Activated T-helper 1 cell treated with anti-CD3 and anti-CD28 coated beads, Interleukin-12 subunit alpha, Interleukin-12 subunit beta, Interleukin-2, Interleukin-4 antibody, amounts not matched to agents 30 ng/mL and 10 ng/mL and 1 ng/mL, durations not matched to agents 14 hours and 24 hours and 36 hours (primary cell): ENCODE data around the gene LTBP2. TPM values are rescaled to one million over a fixed set of nuclear protein-coding genes. Genes with fewer than 3 reads are reported as not detected.
"Not testable (repeated sequence)": the region's sequence is repeated elsewhere in the genome, so short reads cannot be mapped to it uniquely, and the experiment has no call there.

ENCODE experiments used
- DNase-seq: peaks from one replicate; pipeline ENCODE4 v3.0.0; 2021; ENCODE audit warnings: low spot score
- H3K27ac Mint-ChIP-seq: one replicate; pipeline ENCODE4 v1.8.0; 2021; ENCODE audit warnings: mild to moderate bottlenecking, mixed read lengths
- H3K27me3 Mint-ChIP-seq: one replicate; pipeline ENCODE4 v1.8.0; 2022; ENCODE audit warnings: mild to moderate bottlenecking, moderate library complexity, mixed read lengths; ENCODE audit not compliant: insufficient read depth
- H3K36me3 Mint-ChIP-seq: one replicate; pipeline ENCODE4 v1.8.0; 2021; ENCODE audit warnings: low read depth, mixed read lengths
- H3K4me1 Mint-ChIP-seq: one replicate; pipeline ENCODE4 v1.8.0; 2021; ENCODE audit warnings: low read depth, mixed read lengths
- H3K4me3 Mint-ChIP-seq: one replicate; pipeline ENCODE4 v1.8.0; 2021; ENCODE audit warnings: mild to moderate bottlenecking, moderate library complexity, mixed read lengths
- H3K9me3 Mint-ChIP-seq: one replicate; pipeline ENCODE4 v1.8.0; 2021; ENCODE audit warnings: mixed read lengths
- intact Hi-C: fragments of 100-400 bp; cut with micrococcal nuclease; formaldehyde crosslinking; loops from one replicate; pipeline ENCODE4 v1.15.1; 2024
- total RNA-seq: library from RNA; stranded (reverse); gene quantifications from 2 replicates; pipeline ENCODE4 v1.2.3, GENCODE V29; 2022

LTBP2 gene
- total RNA-seq, 1 donor from 2014 or later, result 0.05 TPM

- no peak for DNase-seq
- Mint-ChIP-seq H3K4me3 (no peak overlapping the region), H3K4me1 (peaks cover 2% of the 10 kb centered on the region), H3K9me3 (no peaks in the 10 kb centered on the region), H3K27me3 (peaks cover 7% of the 10 kb centered on the region), H3K36me3 (no peaks in the 10 kb centered on the region), H3K27ac (no peak overlapping the region)
- intact Hi-C loops, result no loop called here
Observed at GRCh38 chr14:74538411-74539391, 73.3 kb downstream of the LTBP2 start.

GRCh38 chr14:74536336-74536735 lies 75.7 kb downstream of the LTBP2 start:
- H3K9me3 Mint-ChIP-seq, intact Hi-C loops, H3K4me1 Mint-ChIP-seq, H3K4me3 Mint-ChIP-seq, H3K36me3 Mint-ChIP-seq, H3K27me3 Mint-ChIP-seq, H3K27ac Mint-ChIP-seq, DNase-seq: not testable (repeated sequence)

GRCh38 chr14:74535756-74536325 lies 76.2 kb downstream of the LTBP2 start:
- H3K36me3 Mint-ChIP-seq, result no peaks in the 10 kb centered on the region
- no peak overlapping the region for H3K4me3 Mint-ChIP-seq
- H3K27ac Mint-ChIP-seq, result no peak overlapping the region
- H3K27me3 Mint-ChIP-seq, result peaks cover 9% of the 10 kb centered on the region
- no peak for DNase-seq
- intact Hi-C loops, result no loop called here
- peaks cover 9% of the 10 kb centered on the region for H3K4me1 Mint-ChIP-seq
- no peaks in the 10 kb centered on the region for H3K9me3 Mint-ChIP-seq

- peaks cover 9% of the 10 kb centered on the region for H3K4me1 Mint-ChIP-seq
- no peak overlapping the region for H3K4me3 Mint-ChIP-seq
- peaks cover 3% of the 10 kb centered on the region for H3K27me3 Mint-ChIP-seq
- intact Hi-C loops, result no loop called here
- H3K27ac Mint-ChIP-seq, result no peak overlapping the region
- H3K9me3 Mint-ChIP-seq, result no peaks in the 10 kb centered on the region
- no peak for DNase-seq
- H3K36me3 Mint-ChIP-seq, result no peaks in the 10 kb centered on the region
Observed at GRCh38 chr14:74533576-74533975, 78.5 kb downstream of the LTBP2 start.

- Mint-ChIP-seq H3K4me3 (no peak overlapping the region), H3K27ac (no peak overlapping the region), H3K9me3 (no peaks in the 10 kb centered on the region), H3K36me3 (no peaks in the 10 kb centered on the region), H3K4me1 (peaks cover 9% of the 10 kb centered on the region), H3K27me3 (peaks cover 2% of the 10 kb centered on the region)
- intact Hi-C loops, result no loop called here
- DNase-seq, result no peak
Observed at GRCh38 chr14:74532246-74532645, 79.8 kb downstream of the LTBP2 start.

- Mint-ChIP-seq H3K4me1 (peaks cover 9% of the 10 kb centered on the region), H3K9me3 (no peaks in the 10 kb centered on the region), H3K4me3 (no peak overlapping the region), H3K27me3 (peaks cover 2% of the 10 kb centered on the region), H3K36me3 (no peaks in the 10 kb centered on the region), H3K27ac (no peak overlapping the region)
- DNase-seq, result no peak
- intact Hi-C loops, result no loop called here
Observed at GRCh38 chr14:74531467-74531866, 80.6 kb downstream of the LTBP2 start.

- Mint-ChIP-seq H3K36me3 (no peaks in the 10 kb centered on the region), H3K27ac (no peak overlapping the region), H3K4me3 (no peak overlapping the region), H3K27me3 (peaks cover 3% of the 10 kb centered on the region), H3K9me3 (no peaks in the 10 kb centered on the region), H3K4me1 (peaks cover 9% of the 10 kb centered on the region)
- no peak for DNase-seq
- intact Hi-C loops, result no loop called here
Observed at GRCh38 chr14:74531006-74531405, 81.0 kb downstream of the LTBP2 start.

- Mint-ChIP-seq H3K27me3 (peaks cover 7% of the 10 kb centered on the region), H3K36me3 (no peaks in the 10 kb centered on the region), H3K9me3 (no peaks in the 10 kb centered on the region), H3K4me1 (peaks cover 9% of the 10 kb centered on the region), H3K27ac (no peak overlapping the region), H3K4me3 (no peak overlapping the region)
- DNase-seq, result no peak
- intact Hi-C loops, result no loop called here
Observed at GRCh38 chr14:74528886-74529285, 83.2 kb downstream of the LTBP2 start.

- no peaks in the 10 kb centered on the region for H3K9me3 Mint-ChIP-seq
- no peak overlapping the region for H3K4me3 Mint-ChIP-seq
- intact Hi-C loops, result no loop called here
Observed at GRCh38 chr14:74528406-74528805, 83.6 kb downstream of the LTBP2 start.

GRCh38 chr14:74527736-74528280 lies 84.2 kb downstream of the LTBP2 start:
- Mint-ChIP-seq H3K27me3 (peaks cover 7% of the 10 kb centered on the region), H3K27ac (no peak overlapping the region), H3K9me3 (no peaks in the 10 kb centered on the region), H3K4me1 (no peaks in the 10 kb centered on the region), H3K36me3 (no peaks in the 10 kb centered on the region), H3K4me3 (no peak overlapping the region)
- no peak for DNase-seq
- intact Hi-C loops, result no loop called here

More at GRCh38 chr14:74528406-74528805, 83.6 kb downstream of the LTBP2 start:
- Mint-ChIP-seq H3K27me3 (peaks cover 7% of the 10 kb centered on the region), H3K36me3 (no peaks in the 10 kb centered on the region), H3K4me1 (peaks cover 4% of the 10 kb centered on the region), H3K27ac (no peak overlapping the region)
- DNase-seq, result no peak

GRCh38 chr14:74526854-74527585 lies 85.0 kb downstream of the LTBP2 start:
- H3K27ac Mint-ChIP-seq, result no peak overlapping the region
- intact Hi-C loops, result no loop called here
- no peaks in the 10 kb centered on the region for H3K4me1 Mint-ChIP-seq
- no peaks in the 10 kb centered on the region for H3K36me3 Mint-ChIP-seq
- no peak for DNase-seq
- H3K9me3 Mint-ChIP-seq, result no peaks in the 10 kb centered on the region
- peaks cover 7% of the 10 kb centered on the region for H3K27me3 Mint-ChIP-seq
- no peak overlapping the region for H3K4me3 Mint-ChIP-seq

- intact Hi-C loops, result no loop called here
- Mint-ChIP-seq H3K27ac (no peak overlapping the region), H3K9me3 (no peaks in the 10 kb centered on the region), H3K4me3 (no peak overlapping the region), H3K36me3 (no peaks in the 10 kb centered on the region), H3K27me3 (peaks cover 5% of the 10 kb centered on the region), H3K4me1 (no peaks in the 10 kb centered on the region)
- no peak for DNase-seq
Observed at GRCh38 chr14:74525361-74525851, 86.6 kb downstream of the LTBP2 start.

GRCh38 chr14:74524812-74525135 lies 87.3 kb downstream of the LTBP2 start:
- no peaks in the 10 kb centered on the region for H3K9me3 Mint-ChIP-seq
- no peaks in the 10 kb centered on the region for H3K4me1 Mint-ChIP-seq
- no peak overlapping the region for H3K4me3 Mint-ChIP-seq
- H3K27ac Mint-ChIP-seq, result no peak overlapping the region
- H3K36me3 Mint-ChIP-seq, result no peaks in the 10 kb centered on the region
- DNase-seq, result no peak
- intact Hi-C loops, result no loop called here
- H3K27me3 Mint-ChIP-seq, result peaks cover 5% of the 10 kb centered on the region
